Stomach (tissue), 4 donors: ENCODE measurements around the gene LAMB1.

ENCODE experiments used
- CTCF ChIP-seq, 7 experiments: fragments of 450-650 bp in 4 of 7; fragments of 200-600 bp in 3 of 7; sonication (generic) in 3 of 7; IDR thresholded peaks; one replicate each; pipeline ENCODE4 v1.5.1; 2016 to 2019; ENCODE audit warnings: antibody characterized with exemption in 7 of 7, control low read depth in 2 of 7, mild to moderate bottlenecking in 1 of 7
- POLR2A ChIP-seq, 4 donors: fragments of 450-650 bp; IDR thresholded peaks; one replicate each; pipeline ENCODE4 v1.6.1; 2016; ENCODE audit warnings: antibody characterized with exemption in 4 of 4, control low read depth in 2 of 4, mild to moderate bottlenecking in 1 of 4, moderate library complexity in 1 of 4

- TF ChIP-seq CTCF (IDR thresholded peaks at IDR 0.05) = no peak
- no peak for TF ChIP-seq POLR2A (IDR thresholded peaks at IDR 0.05)
These were observed 45.5 kb downstream of the LAMB1 start for GRCh38 chr7:107957436-107957835.
